Stomach smooth muscle (tissue), 2 donors: ENCODE measurements around the gene OR8B8.
"Not testable (repeated sequence)": the region's sequence is repeated elsewhere in the genome, so short reads cannot be mapped to it uniquely, and the experiment has no call there.

Experiments used
- H3K27ac ChIP-seq: one replicate; pipeline ENCODE4 v1.7.0; 2013; ENCODE audit warnings: mild to moderate bottlenecking, low read length, inconsistent platforms
- H3K27me3 ChIP-seq, 2 donors: one replicate each; pipeline ENCODE4 v1.7.0; 2013; ENCODE audit warnings: low read length in 2 of 2; ENCODE audit not compliant: insufficient read depth in 2 of 2, control insufficient read depth in 1 of 2
- H3K36me3 ChIP-seq, 2 donors: one replicate each; pipeline ENCODE4 v1.7.0; 2013; ENCODE audit warnings: low read length in 2 of 2; ENCODE audit not compliant: control insufficient read depth in 2 of 2, insufficient read depth in 2 of 2
- H3K4me1 ChIP-seq: one replicate; pipeline ENCODE4 v1.7.0; 2013; ENCODE audit warnings: low read length; ENCODE audit not compliant: control insufficient read depth, insufficient read depth
- H3K4me3 ChIP-seq, 2 donors: one replicate each; pipeline ENCODE4 v1.7.0; 2013; ENCODE audit warnings: low read length in 2 of 2
- H3K9ac ChIP-seq, 2 donors: one replicate each; pipeline ENCODE4 v1.7.0; 2013; ENCODE audit warnings: low read length in 2 of 2, mild to moderate bottlenecking in 1 of 2
- H3K9me3 ChIP-seq, 2 donors: one replicate each; pipeline ENCODE4 v1.7.0; 2013; ENCODE audit warnings: low read length in 2 of 2; ENCODE audit not compliant: control insufficient read depth in 2 of 2
- donor health status: healthy.
- donor health status: Pancreatic carcinoma.

The OR8B8 gene

GRCh38 chr11:124441519-124441918 lies 4.0 kb downstream of the OR8B8 start:
- Histone ChIP-seq H3K4me1 (no peaks in the 10 kb centered on the region), H3K9ac (no peak overlapping the region), H3K27me3 (peaks cover 0 to 5% of the 10 kb centered on the region in 2 donors), H3K27ac (no peak overlapping the region), H3K36me3 (no peaks in the 10 kb centered on the region), H3K4me3 (no peak overlapping the region), H3K9me3 (no peaks in the 10 kb centered on the region)

- no peak overlapping the region for H3K9ac ChIP-seq
- H3K4me1 ChIP-seq, result no peaks in the 10 kb centered on the region
- peaks cover 0 to 5% of the 10 kb centered on the region in 2 donors for H3K27me3 ChIP-seq
- H3K4me3 ChIP-seq, result no peak overlapping the region
- no peaks in the 10 kb centered on the region for H3K36me3 ChIP-seq
- no peak overlapping the region for H3K27ac ChIP-seq
- no peaks in the 10 kb centered on the region for H3K9me3 ChIP-seq
Measured at GRCh38 chr11:124441081-124441480, 4.4 kb downstream of the OR8B8 start.

- Histone ChIP-seq H3K27me3 (peaks cover 0 to 5% of the 10 kb centered on the region in 2 donors), H3K9me3 (no peaks in the 10 kb centered on the region), H3K36me3 (no peaks in the 10 kb centered on the region), H3K27ac (no peak overlapping the region), H3K4me3 (no peak overlapping the region), H3K9ac (no peak overlapping the region), H3K4me1 (no peaks in the 10 kb centered on the region)
Measured at GRCh38 chr11:124440608-124441007, 4.9 kb downstream of the OR8B8 start.

- Histone ChIP-seq H3K9ac (no peak overlapping the region), H3K9me3 (peaks cover 0 to 4% of the 10 kb centered on the region in 2 donors), H3K27ac (no peak overlapping the region), H3K36me3 (no peaks in the 10 kb centered on the region), H3K27me3 (peaks cover 0 to 2% of the 10 kb centered on the region in 2 donors), H3K4me1 (no peaks in the 10 kb centered on the region), H3K4me3 (no peak overlapping the region)
Measured at GRCh38 chr11:124434699-124435098, 10.8 kb downstream of the OR8B8 start.

- H3K36me3 ChIP-seq, result no peaks in the 10 kb centered on the region
- H3K9me3 ChIP-seq, result peaks cover 0 to 5% of the 10 kb centered on the region in 2 donors
- H3K27ac ChIP-seq, result no peak overlapping the region
- H3K4me1 ChIP-seq, result no peaks in the 10 kb centered on the region
- no peaks in the 10 kb centered on the region for H3K27me3 ChIP-seq
- H3K9ac ChIP-seq, result no peak overlapping the region
- H3K4me3 ChIP-seq, result no peak overlapping the region
Measured at GRCh38 chr11:124429599-124429998, 15.9 kb downstream of the OR8B8 start.

GRCh38 chr11:124424384-124424921 lies 21.0 kb downstream of the OR8B8 start, which contains the start of gene OR8B4:
Gene OR8B4 (minus strand): TSS chr11:124424871. CDS start chr11:124424871, 0 bp downstream.
- H3K9me3 ChIP-seq, result no peaks in the 10 kb centered on the region
- no peaks in the 10 kb centered on the region for H3K4me1 ChIP-seq
- H3K36me3 ChIP-seq, result no peaks in the 10 kb centered on the region
- no peak within 1 kb of the TSS for H3K9ac ChIP-seq
- no peaks in the 10 kb centered on the region for H3K27me3 ChIP-seq
- no peak within 1 kb of the TSS for H3K4me3 ChIP-seq
- H3K27ac ChIP-seq, result no peak within 1 kb of the TSS

GRCh38 chr11:124421043-124421442 lies 24.5 kb downstream of the OR8B8 start:
- Histone ChIP-seq H3K27ac (no peak overlapping the region), H3K4me1 (no peaks in the 10 kb centered on the region), H3K4me3 (no peak overlapping the region), H3K36me3 (no peaks in the 10 kb centered on the region), H3K9ac (no peak overlapping the region), H3K9me3 (no peaks in the 10 kb centered on the region), H3K27me3 (no peaks in the 10 kb centered on the region)

GRCh38 chr11:124415356-124415923 lies 30.1 kb downstream of the OR8B8 start:
- Histone ChIP-seq H3K9me3 (no peaks in the 10 kb centered on the region), H3K4me1 (no peaks in the 10 kb centered on the region), H3K27ac (no peak overlapping the region), H3K9ac (no peak overlapping the region), H3K27me3 (peaks cover 0 to 6% of the 10 kb centered on the region in 2 donors), H3K4me3 (no peak overlapping the region), H3K36me3 (no peaks in the 10 kb centered on the region)

GRCh38 chr11:124409906-124410305 lies 35.6 kb downstream of the OR8B8 start:
- H3K36me3 ChIP-seq, result no peaks in the 10 kb centered on the region
- H3K27me3 ChIP-seq, result peaks cover 0 to 6% of the 10 kb centered on the region in 2 donors
- H3K4me1 ChIP-seq, result no peaks in the 10 kb centered on the region
- no peak overlapping the region for H3K27ac ChIP-seq
- H3K9ac ChIP-seq, result no peak overlapping the region
- H3K9me3 ChIP-seq, result no peaks in the 10 kb centered on the region
- no peak overlapping the region for H3K4me3 ChIP-seq

GRCh38 chr11:124405581-124405980 lies 39.9 kb downstream of the OR8B8 start:
- H3K9me3 ChIP-seq, result no peaks in the 10 kb centered on the region
- no peak overlapping the region for H3K4me3 ChIP-seq
- H3K4me1 ChIP-seq, result no peaks in the 10 kb centered on the region
- H3K27me3 ChIP-seq, result no peaks in the 10 kb centered on the region
- no peak overlapping the region for H3K9ac ChIP-seq
- no peak overlapping the region for H3K27ac ChIP-seq
- H3K36me3 ChIP-seq, result no peaks in the 10 kb centered on the region

- H3K27ac ChIP-seq, H3K27me3 ChIP-seq, H3K9ac ChIP-seq, H3K4me3 ChIP-seq, H3K36me3 ChIP-seq, H3K4me1 ChIP-seq, H3K9me3 ChIP-seq: not testable (repeated sequence)
Measured at GRCh38 chr11:124403186-124403585, 42.3 kb downstream of the OR8B8 start.
